Hepatocyte (in vitro differentiated cells): ENCODE measurements around the gene AXIN1.

ENCODE experiments used
- CTCF ChIP-seq: fragments of 200-600 bp; sonication (generic); IDR thresholded peaks from 2 replicates; pipeline ENCODE4 v1.5.1; 2016; ENCODE audit warnings: antibody characterized with exemption, mild to moderate bottlenecking; ENCODE audit not compliant: poor library complexity
- EZH2 ChIP-seq: fragments of 200-600 bp; sonication (generic); IDR thresholded peaks from 2 replicates; pipeline ENCODE4 v1.6.1; 2016; ENCODE audit warnings: antibody characterized with exemption, mild to moderate bottlenecking, borderline replicate concordance
- EZH2phosphoT487 ChIP-seq: fragments of 200-600 bp; sonication (generic); IDR thresholded peaks from one replicate; pipeline ENCODE4 v1.6.1; 2018; ENCODE audit warnings: antibody characterized with exemption, mild to moderate bottlenecking, low read depth, moderate library complexity; ENCODE audit not compliant: unreplicated experiment, severe bottlenecking

GRCh38 chr16:239948-240277, 112.6 kb downstream of the AXIN1 start:
- no peak for TF ChIP-seq CTCF
- no peak for TF ChIP-seq EZH2
- no peak for TF ChIP-seq EZH2phosphoT487
